IMR-90 (cell line): ENCODE results near the gene ABHD16A. TPM values are rescaled to one million over a fixed set of nuclear protein-coding genes. Genes with fewer than 3 reads are reported as not detected.

ENCODE experiments used
- ATAC-seq: fragments of 200-7000 bp; cut with Tn5 transposase; 2 replicates; pipeline ENCODE4 v1.9.1; 2020; ENCODE audit warnings: low read depth, mild to moderate bottlenecking, moderate library complexity
- BruUV-seq: library from RNA; stranded (reverse); fragments of 400-500 nt; replicated peaks from 2 replicates; lab custom pipeline; 2021; lab: Mats Ljungman, UMichigan
- CTCF ChIA-PET: fragments of 300-600 bp; formaldehyde crosslinking; extraction: SDS; loops from one replicate; lab custom pipeline; 2021; ENCODE audit warnings: antibody characterized with exemption; lab: Yijun Ruan, JAX
- POLR2A ChIA-PET: fragments of 300-600 bp; sonication (Branson Sonifier 250); formaldehyde crosslinking; loops from one replicate; lab custom pipeline; 2022; ENCODE audit warnings: antibody characterized with exemption; ENCODE audit not compliant: unreplicated experiment; lab: Charles Lee
- DNase-seq: peaks from one replicate; pipeline ENCODE4 v3.0.0; 2013
- H2AFZ ChIP-seq: replicated peaks from 2 replicates; pipeline ENCODE3; 2013; ENCODE audit warnings: low read length, mild to moderate bottlenecking; ENCODE audit not compliant: poor library complexity
- H2AK5ac ChIP-seq: 2 replicates; pipeline ENCODE4 v1.6.1; 2013; ENCODE audit warnings: low read depth, low read length, inconsistent platforms
- H2AK9ac ChIP-seq: replicated peaks from 2 replicates; pipeline ENCODE3; 2013; ENCODE audit warnings: mild to moderate bottlenecking, low read depth, low read length, moderate library complexity; ENCODE audit not compliant: poor library complexity
- H2BK120ac ChIP-seq: 2 replicates; pipeline ENCODE4 v1.6.1; 2013; ENCODE audit warnings: low read depth, low read length, inconsistent platforms
- H2BK15ac ChIP-seq: 3 replicates; pipeline ENCODE4 v1.6.1; 2013; ENCODE audit warnings: low read depth, low read length, inconsistent platforms
- H2BK20ac ChIP-seq: 2 replicates; pipeline ENCODE4 v1.6.1; 2013; ENCODE audit warnings: low read depth, mild to moderate bottlenecking, inconsistent platforms, low read length, moderate library complexity
- H2BK5ac ChIP-seq: 2 replicates; pipeline ENCODE4 v1.6.1; 2013; ENCODE audit warnings: mild to moderate bottlenecking, low read depth, low read length, inconsistent platforms; ENCODE audit not compliant: poor library complexity, severe bottlenecking
- H3K14ac ChIP-seq: replicated peaks from 2 replicates; pipeline ENCODE4 v1.6.1; 2013; ENCODE audit warnings: low read depth, low read length, inconsistent platforms
- H3K18ac ChIP-seq: 2 replicates; pipeline ENCODE4 v1.6.1; 2013; ENCODE audit warnings: low read depth, low read length, control low read depth
- H3K23ac ChIP-seq: 2 replicates; pipeline ENCODE4 v1.6.1; 2013; ENCODE audit warnings: low read depth, low read length, inconsistent platforms
- H3K27ac ChIP-seq: 2 replicates; pipeline ENCODE4 v1.5.1; 2013; ENCODE audit warnings: mild to moderate bottlenecking, control low read depth, low read length; ENCODE audit not compliant: insufficient read depth
- H3K27me3 ChIP-seq: 2 replicates; pipeline ENCODE4 v1.6.1; 2013; ENCODE audit warnings: low read length; ENCODE audit not compliant: control insufficient read depth, insufficient read depth
- H3K36me3 ChIP-seq: 2 replicates; pipeline ENCODE4 v1.6.1; 2013; ENCODE audit warnings: low read length, mixed read lengths; ENCODE audit not compliant: control insufficient read depth, insufficient read depth
- H3K4ac ChIP-seq: 2 replicates; pipeline ENCODE4 v1.6.1; 2013; ENCODE audit warnings: low read depth, low read length, inconsistent platforms
- H3K4me1 ChIP-seq: 2 replicates; pipeline ENCODE4 v1.6.1; 2013; ENCODE audit warnings: low read length, mixed read lengths; ENCODE audit not compliant: control insufficient read depth, insufficient read depth
- H3K4me2 ChIP-seq: 2 replicates; pipeline ENCODE4 v1.6.1; 2013; ENCODE audit warnings: low read depth, mild to moderate bottlenecking, control low read depth, low read length, moderate library complexity
- H3K4me3 ChIP-seq: 2 replicates; pipeline ENCODE4 v1.5.1; 2013; ENCODE audit warnings: low read depth, mild to moderate bottlenecking, control low read depth, low read length, moderate library complexity; ENCODE audit not compliant: insufficient read depth
- H3K56ac ChIP-seq: 2 replicates; pipeline ENCODE4 v1.6.1; 2013; ENCODE audit warnings: low read length, inconsistent platforms; ENCODE audit not compliant: insufficient read depth; ENCODE audit errors: extremely low read depth
- H3K79me1 ChIP-seq, 2 experiments: 2 replicates each; pipeline ENCODE4 v1.6.1; 2013; ENCODE audit warnings: low read length in 2 of 2, inconsistent platforms in 1 of 2, low read depth in 1 of 2
- H3K9ac ChIP-seq: 2 replicates; pipeline ENCODE4 v1.6.1; 2013; ENCODE audit warnings: low read depth, low read length, control low read depth
- H3K9me1 ChIP-seq: 2 replicates; pipeline ENCODE4 v1.6.1; 2013; ENCODE audit warnings: low read length, inconsistent platforms; ENCODE audit not compliant: insufficient read depth
- H3K9me3 ChIP-seq: 2 replicates; pipeline ENCODE4 v1.6.1; 2013; ENCODE audit warnings: low read length; ENCODE audit not compliant: control insufficient read depth, insufficient read depth
- H4K20me1 ChIP-seq: 2 replicates; pipeline ENCODE4 v1.6.1; 2013; ENCODE audit warnings: low read length, inconsistent platforms; ENCODE audit not compliant: insufficient read depth
- H4K5ac ChIP-seq: 2 replicates; pipeline ENCODE4 v1.6.1; 2013; ENCODE audit warnings: mild to moderate bottlenecking, low read depth, low read length, control low read depth
- H4K8ac ChIP-seq, 2 experiments: 2 replicates each; pipeline ENCODE4 v1.6.1; 2013; ENCODE audit warnings: low read depth in 2 of 2, low read length in 2 of 2, control low read depth in 1 of 2, inconsistent platforms in 1 of 2
- H4K91ac ChIP-seq: 2 replicates; pipeline ENCODE4 v1.6.1; 2013; ENCODE audit warnings: low read depth, low read length, inconsistent platforms; ENCODE audit not compliant: insufficient read depth
- FOS ChIP-seq: fragments of 150-350 bp; IDR thresholded peaks from 2 replicates; pipeline ENCODE4 v1.6.1; 2016; ENCODE audit warnings: low read depth, low read length
- MAZ ChIP-seq: IDR thresholded peaks from 2 replicates; pipeline ENCODE4 v1.6.1; 2012; ENCODE audit warnings: low read depth, mild to moderate bottlenecking, low read length, improper control_type of control experiment, moderate library complexity, borderline replicate concordance
- MXI1 ChIP-seq: IDR thresholded peaks from 2 replicates; pipeline ENCODE4 v1.6.1; 2012; ENCODE audit warnings: low read depth, mild to moderate bottlenecking, low read length, moderate library complexity, borderline replicate concordance
- NFE2L2 ChIP-seq: fragments of 150-350 bp; IDR thresholded peaks from 2 replicates; pipeline ENCODE4 v1.6.1; 2016; ENCODE audit warnings: low read depth, mild to moderate bottlenecking, low read length
- POLR2A ChIP-seq: IDR thresholded peaks from 2 replicates; pipeline ENCODE4 v1.6.1; 2012; ENCODE audit warnings: mild to moderate bottlenecking, low read depth, low read length
- WGBS, 2 experiments: methylation state at CpG; one replicate each; pipeline versions ENCODE4 v1.1.5 to v1.1.7; 2013; ENCODE audit warnings: missing lambda C conversion rate in 2 of 2; ENCODE audit not compliant: insufficient read length in 1 of 2; ENCODE audit errors: extremely low coverage in 2 of 2; 5-methylcytosine and 5-hydroxymethylcytosine counted together
- dilution Hi-C: fragments of 300-500 bp; cut with HindIII; formaldehyde crosslinking; loops from one replicate; pipeline ENCODE4 v1.14.3; 2018; ENCODE audit warnings: low sequenced_read_pairs; ENCODE audit not compliant: unreplicated experiment
- in situ Hi-C: fragments of 300-500 bp; cut with MboI; formaldehyde crosslinking; loops from 3 replicates; pipeline ENCODE4 v1.14.3; 2019; ENCODE audit warnings: low sequenced_read_pairs, inconsistent platforms, mixed read lengths
- intact Hi-C: fragments of 100-400 bp; cut with micrococcal nuclease; formaldehyde crosslinking; loops from 2 replicates; pipeline ENCODE4 v1.10.0; 2022
- polyA plus RNA-seq, 3 experiments: library from polyadenylated mRNA; depleted of rRNA; stranded (reverse); fragments of >200 nt; gene quantifications; 2 replicates each; pipeline ENCODE4 v1.2.3, GENCODE V29; 2012; ENCODE audit warnings: low replicate concordance in 1 of 3
- total RNA-seq: library from RNA; depleted of rRNA; stranded (reverse); fragments of >200 nt; gene quantifications from 2 replicates; pipeline ENCODE4 v1.2.3, GENCODE V29; 2012

Gene ABHD16A
- total and polyA plus RNA-seq, 2 of the 4 experiments (the other 2 are of a cell fraction) = 31.5 to 35.1 TPM

DNA sequence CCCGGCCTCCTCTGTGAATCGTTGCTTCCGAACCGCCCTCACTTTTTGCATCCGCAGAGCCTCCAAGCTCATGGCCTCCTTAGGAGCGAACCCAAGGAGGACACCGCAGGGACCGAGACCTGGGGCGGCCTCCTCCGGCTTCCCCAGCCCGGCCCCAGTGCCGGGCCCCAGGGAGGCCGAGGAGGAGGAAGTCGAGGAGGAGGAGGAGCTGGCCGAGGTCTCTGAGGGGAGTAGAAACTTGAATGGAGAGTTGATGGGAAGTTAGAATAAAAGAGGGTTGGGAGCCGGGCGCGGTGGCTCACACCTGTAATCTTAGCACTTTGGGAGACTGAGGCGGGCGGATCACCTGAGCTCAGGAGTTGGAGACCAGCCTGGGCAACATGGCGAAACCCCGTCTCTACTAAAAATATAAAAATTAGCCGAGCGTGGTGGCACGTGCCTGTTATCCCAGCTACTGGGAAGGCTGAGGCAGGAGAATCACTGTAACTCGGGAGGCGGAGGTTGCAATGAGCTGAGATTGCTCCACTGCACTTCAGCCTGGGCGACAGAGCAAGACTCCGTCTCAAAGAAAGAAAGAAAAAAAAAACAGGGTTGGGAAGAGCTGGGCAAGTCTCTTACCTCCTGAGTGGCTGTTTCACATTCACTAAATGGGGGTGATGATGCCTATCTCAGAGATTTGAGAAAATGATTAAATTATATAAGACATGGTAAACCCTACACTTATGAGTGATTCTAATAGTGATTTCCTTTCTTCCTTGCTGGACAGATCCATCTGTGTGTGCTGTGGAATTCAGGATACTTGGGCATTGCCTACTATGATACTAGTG is 37.5 kb upstream of the ABHD16A start:
- H2BK20ac ChIP-seq = no peak overlapping the region
- H3K9ac ChIP-seq = peak overlapping the region; percentile 72
- intact Hi-C loops = no loop called here
- 30% methylated on average over 15 of the region's 29 CpGs; no CpG with 5 or more reads in 1 of the 2 experiments for WGBS, 2 experiments
- ChIA-PET CTCF (interaction anchor here (0.9 kb wide), 1 partner anchor 89 kb away, joined by 3 read pairs; no protein-coding TSS in a partner anchor), POLR2A (no interaction called here)
- no peak; the same call in 1 of the 2 replicates for ATAC-seq
- H3K36me3 ChIP-seq = peaks cover 3% of the 10 kb centered on the region
- DNase-seq = no peak
- dilution Hi-C loops = no loop called here
- H3K79me1 ChIP-seq = peaks cover 13 to 50% of the 10 kb centered on the region in 2 experiments; a peak in 3 of 4 replicates
- H3K4me3 ChIP-seq = peak overlapping the region; percentile 73
- peak overlapping the region; percentile 95 for H3K14ac ChIP-seq
- H3K9me1 ChIP-seq = peaks cover 13% of the 10 kb centered on the region
- H3K56ac ChIP-seq = peak overlapping the region; percentile 93
- H4K8ac ChIP-seq = peak overlapping the region; percentile 73 to 74; a peak in 3 of 4 replicates
- peak overlapping the region; percentile 89 for H3K4ac ChIP-seq
- no peaks in the 10 kb centered on the region for H3K27me3 ChIP-seq
- H4K5ac ChIP-seq = no peak overlapping the region
- no peaks in the 10 kb centered on the region for H3K9me3 ChIP-seq
- H4K20me1 ChIP-seq = no peaks in the 10 kb centered on the region
- peak overlapping the region; percentile 91 for H2AK5ac ChIP-seq
- H3K18ac ChIP-seq = no peak overlapping the region
- peak overlapping the region; percentile 87; the same call in 1 of the 2 replicates for H3K23ac ChIP-seq
- no peak overlapping the region for H2BK15ac ChIP-seq
- H3K4me2 ChIP-seq = peak overlapping the region; percentile 82
- H4K91ac ChIP-seq = peak overlapping the region; percentile 85
- peak overlapping the region; percentile 68; the same call in 1 of the 2 replicates for H3K27ac ChIP-seq
- H2BK5ac ChIP-seq = peak overlapping the region; percentile 51
- H2AK9ac ChIP-seq = peak overlapping the region; percentile 90
- no peak overlapping the region for H2BK120ac ChIP-seq
- H3K4me1 ChIP-seq = peaks cover 13% of the 10 kb centered on the region
- in situ Hi-C loops = no loop called here
- peak overlapping the region; percentile 96 for H2AFZ ChIP-seq
- TF ChIP-seq MXI1 = no peak
- TF ChIP-seq POLR2A = no peak
- TF ChIP-seq FOS = no peak
- TF ChIP-seq MAZ = no peak
- TF ChIP-seq NFE2L2 = no peak
- no TSS peak for BruUV-seq
